GM18873 (cell line): ENCODE measurements around the gene GIPC2.

Experiments
- ATAC-seq: cut with Tn5 transposase; IDR thresholded peaks from one replicate; pipeline ENCODE4 v1.9.1; 2021; ENCODE audit warnings: mild to moderate bottlenecking, moderate library complexity, moderate number of reproducible peaks; ENCODE audit not compliant: unreplicated experiment, low FRiP score

GIPC2 gene

DNA sequence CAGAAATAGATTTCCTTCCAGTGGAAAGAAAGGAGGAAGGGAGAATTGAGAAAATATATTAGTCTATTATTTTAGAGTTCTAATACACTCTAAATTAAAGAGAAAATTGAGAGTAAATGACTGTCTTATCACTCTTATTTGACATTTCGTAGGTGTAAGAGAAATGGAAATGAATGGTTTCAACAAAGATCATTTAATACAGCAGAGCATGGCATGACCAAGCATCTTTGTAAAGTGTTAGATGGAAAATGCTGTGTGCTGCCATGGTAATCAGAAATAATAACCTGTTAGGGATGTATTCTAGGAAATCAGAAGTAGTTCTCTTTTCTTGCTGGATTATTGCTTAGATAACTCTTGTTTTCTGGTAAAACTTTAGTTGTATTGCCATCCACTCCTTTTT, 90.9 kb downstream of the GIPC2 start:
- ATAC-seq, result no peak

DNA sequence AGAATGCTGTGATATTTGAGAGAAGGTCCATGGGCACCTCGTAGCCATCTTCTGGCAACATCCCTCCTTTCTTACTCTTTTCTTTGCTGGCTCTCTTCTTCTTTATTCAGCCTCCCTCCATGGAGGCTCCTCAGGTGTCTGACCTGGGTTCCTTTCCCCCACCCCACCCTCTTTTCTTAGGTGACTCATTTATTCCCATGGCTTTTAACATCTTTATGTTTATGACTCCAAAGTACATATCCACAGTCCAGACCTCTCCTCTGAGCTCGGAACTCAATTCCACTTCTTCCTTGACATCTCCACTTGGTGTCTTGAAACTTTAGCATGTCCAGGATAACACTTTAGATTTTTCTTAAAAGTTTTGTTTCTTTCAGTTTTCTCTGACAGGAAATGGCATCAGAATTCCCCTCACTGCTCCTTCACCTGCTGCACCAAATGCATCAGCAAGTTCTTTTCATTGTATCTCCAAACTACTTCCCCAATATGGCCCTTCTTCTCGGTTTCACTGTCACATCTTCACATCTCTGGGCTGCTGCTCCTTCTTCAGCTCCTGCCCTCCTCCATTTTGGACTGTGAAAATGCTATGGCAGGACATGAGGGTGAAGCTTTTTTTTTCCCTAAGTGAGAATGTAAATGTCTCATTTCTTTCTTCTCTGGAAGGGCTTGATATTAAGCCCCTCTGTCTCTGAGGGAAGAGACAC, 95.9 kb downstream of the GIPC2 start:
- peak; percentile 31 for ATAC-seq

- ATAC-seq, result peak; percentile 20
Measured at GRCh38 chr1:78142736-78143135, 97.0 kb downstream of the GIPC2 start.

- peak; percentile 76 for ATAC-seq
Measured at GRCh38 chr1:78143152-78143551, 97.4 kb downstream of the GIPC2 start.

DNA sequence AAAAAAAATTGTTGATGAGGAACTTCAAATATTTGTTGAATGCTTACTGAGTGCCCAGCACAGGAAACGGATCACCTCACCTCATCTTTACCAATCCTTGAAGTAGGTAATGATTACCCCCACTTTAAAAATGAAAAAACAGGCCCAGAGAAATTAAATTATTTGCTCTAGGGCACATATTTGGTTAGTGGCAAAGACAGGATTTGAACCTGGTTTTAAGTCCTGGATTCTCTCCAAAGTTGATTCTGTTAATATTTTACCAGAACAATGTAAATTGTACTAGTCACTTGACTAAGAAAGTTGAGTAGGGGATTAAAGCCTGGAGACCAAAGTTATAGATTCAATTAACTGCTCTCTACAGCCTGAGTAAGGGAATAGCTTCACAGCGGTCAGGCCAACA, 97.9 kb downstream of the GIPC2 start:
- peak; percentile 5 for ATAC-seq

GRCh38 chr1:78145105-78145580, 99.4 kb downstream of the GIPC2 start:
- peak; percentile 75 for ATAC-seq

- ATAC-seq, result no peak
Measured at GRCh38 chr1:78146205-78146771, 100.5 kb downstream of the GIPC2 start.

DNA sequence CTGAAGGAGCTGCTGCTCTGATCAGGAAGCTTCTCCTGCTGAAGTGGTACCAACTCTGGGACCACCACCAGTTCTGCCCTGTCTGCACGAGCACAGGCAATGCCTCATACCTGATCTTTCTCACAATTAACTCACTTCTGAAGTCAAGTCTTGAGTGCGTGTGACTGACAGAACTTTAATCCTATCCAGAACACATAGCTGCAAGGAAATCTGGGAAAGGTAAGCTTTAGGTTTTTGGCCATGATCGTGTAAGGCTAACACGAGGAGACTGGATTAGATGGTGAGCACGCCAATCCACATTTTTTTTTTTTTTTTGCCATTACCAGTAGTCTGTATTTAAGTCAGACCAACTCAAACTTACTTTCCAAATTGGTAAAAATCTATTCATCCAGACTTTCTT, 101.3 kb downstream of the GIPC2 start:
- ATAC-seq, result no peak

DNA sequence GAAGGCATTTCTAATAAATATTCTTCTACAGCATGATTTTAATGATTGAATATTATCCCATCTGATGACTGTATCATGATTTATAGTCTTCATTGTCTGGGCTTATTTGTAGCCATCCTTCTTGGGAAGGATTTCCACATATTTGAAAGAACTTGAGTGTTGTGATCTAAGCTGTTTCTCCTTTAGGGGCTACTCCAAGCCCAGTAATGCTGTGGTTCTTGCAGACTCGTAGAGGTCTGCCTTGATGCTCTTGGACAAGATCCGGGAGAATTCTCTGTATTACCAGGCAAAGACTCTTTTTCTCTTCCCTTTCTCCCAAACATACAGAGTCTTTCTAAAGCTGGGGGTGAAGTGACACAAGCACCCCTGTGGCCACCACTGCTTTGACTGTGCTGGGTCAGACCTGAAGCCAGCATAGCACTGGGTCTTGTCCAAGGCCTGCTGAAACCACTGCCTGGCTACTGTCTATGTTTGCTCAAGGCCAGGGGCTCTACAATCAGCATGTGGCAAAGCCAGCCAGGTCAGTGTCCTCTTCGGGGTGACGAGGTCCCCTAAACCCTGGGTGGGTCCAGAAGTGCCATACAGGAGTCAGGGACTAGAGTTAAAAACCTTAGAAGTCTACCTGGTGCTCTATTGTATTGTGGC, 107.4 kb downstream of the GIPC2 start:
- ATAC-seq, result no peak

- ATAC-seq, result no peak
Measured at GRCh38 chr1:78155121-78155520, 109.4 kb downstream of the GIPC2 start.

- no peak for ATAC-seq
Measured at GRCh38 chr1:78156805-78157521, 111.2 kb downstream of the GIPC2 start.

DNA sequence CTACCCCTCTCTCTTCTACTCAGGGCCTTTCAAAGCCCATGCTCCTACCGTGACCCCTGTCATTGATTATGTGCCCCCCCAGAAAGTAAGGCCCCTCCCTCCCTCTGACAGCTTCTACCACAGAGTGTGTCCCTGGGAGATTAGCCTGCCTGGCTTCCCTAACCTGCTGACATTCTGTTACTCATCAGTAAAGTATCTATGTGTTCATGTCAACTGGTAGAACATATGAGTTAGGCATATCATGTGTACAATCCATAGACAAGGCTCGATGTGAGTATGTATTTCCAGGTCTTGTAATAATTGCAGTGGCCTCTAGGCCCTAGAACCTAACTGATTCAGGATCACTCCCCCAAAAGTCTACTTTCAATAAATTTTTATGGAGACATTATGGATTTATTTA, 120.0 kb downstream of the GIPC2 start:
- ATAC-seq, result no peak

GRCh38 chr1:78168306-78168705, 122.5 kb downstream of the GIPC2 start:
- ATAC-seq, result no peak

- no peak for ATAC-seq
Measured at GRCh38 chr1:78170859-78171258, 125.1 kb downstream of the GIPC2 start.

- ATAC-seq, result no peak
Measured at GRCh38 chr1:78171736-78172590, 126.2 kb downstream of the GIPC2 start.

- ATAC-seq, result no peak
Measured at GRCh38 chr1:78176448-78176847, 130.7 kb downstream of the GIPC2 start.

DNA sequence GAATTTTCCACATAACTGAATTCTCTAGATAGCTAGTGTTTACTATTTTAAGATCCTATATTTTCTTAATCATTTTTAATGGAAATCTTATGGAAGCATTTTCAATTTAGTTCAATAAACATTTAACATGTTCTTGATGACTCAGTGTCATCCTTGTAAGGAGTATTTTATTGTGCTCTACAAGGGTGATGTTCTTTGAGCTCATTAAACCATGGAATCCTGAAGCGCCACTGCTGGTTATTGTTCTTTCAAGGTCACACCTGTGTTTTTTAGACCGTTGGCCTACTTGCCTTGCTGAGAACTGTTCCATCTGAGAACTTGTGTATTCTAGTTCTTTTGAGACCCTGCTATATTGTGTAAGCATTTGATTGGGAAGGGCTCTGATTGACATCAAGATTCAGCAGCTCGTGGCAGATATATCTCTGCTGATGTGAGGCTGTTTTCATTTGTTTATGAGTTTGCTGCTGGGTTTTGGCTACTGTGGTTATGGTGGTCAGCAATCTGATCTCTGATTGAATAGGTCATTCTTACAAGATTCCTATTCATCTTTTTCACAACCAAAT, 132.0 kb downstream of the GIPC2 start:
- no peak for ATAC-seq

DNA sequence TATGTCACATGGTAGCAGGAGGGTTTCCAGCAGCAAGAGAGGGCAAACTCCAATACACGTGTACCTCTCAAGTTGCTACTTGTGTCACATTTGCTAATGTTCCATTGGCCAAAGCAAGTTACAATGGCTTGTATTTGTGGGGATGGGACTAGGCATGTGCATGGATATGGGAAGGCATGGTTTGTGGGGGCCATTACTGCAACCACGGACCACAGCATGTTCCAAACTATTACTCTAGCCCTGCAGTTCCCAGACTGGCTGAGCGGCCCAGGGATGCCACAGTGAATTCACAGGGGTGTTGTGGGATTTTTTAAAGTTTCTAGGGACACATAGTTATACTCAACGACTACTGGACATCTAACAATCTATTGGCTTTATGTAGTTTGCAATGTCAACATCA, 133.1 kb downstream of the GIPC2 start:
- ATAC-seq, result no peak

DNA sequence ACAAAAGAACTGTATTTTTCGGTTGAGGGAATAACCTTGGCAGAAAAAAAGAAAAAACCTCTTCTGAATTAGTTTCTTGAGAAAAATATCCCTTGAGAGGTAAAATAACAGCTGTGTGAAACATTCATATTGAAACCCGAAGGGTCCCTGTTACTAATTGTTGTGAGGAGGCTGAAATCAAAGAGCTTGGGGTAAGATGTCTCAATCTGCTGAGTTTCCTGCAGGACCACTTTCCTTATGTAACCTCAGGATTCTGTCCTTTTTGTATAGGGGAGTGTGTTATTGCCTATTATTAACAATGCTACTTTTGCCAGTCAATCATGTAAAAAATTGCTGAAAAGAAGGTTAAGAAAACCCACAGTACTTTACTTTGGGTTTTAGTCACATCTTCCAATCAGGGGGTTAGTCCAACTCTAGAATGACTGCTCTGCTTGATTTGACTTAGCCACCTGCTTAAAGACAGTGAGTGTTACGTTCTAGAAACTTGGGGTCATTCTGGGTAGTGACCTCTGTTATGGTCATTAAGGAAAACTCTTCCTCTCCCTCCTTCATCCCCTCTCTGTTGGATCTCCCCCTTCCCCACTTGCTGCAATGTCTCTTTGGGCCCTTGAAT, 138.8 kb downstream of the GIPC2 start:
- ATAC-seq, result peak; percentile 94
